Glomerular visceral epithelial cell (primary cell): ENCODE results near the gene KLHL3.
A peak's percentile ranks its signal among the peaks of the same experiment; 100 is the strongest.
"Not testable (repeated sequence)": the region's sequence is repeated elsewhere in the genome, so short reads cannot be mapped to it uniquely, and the experiment has no call there.

ENCODE experiments used
- DNase-seq: peaks from one replicate; pipeline ENCODE4 v3.0.0-alpha.2; 2016; ENCODE audit errors: extremely low spot score

The KLHL3 gene, protein sequence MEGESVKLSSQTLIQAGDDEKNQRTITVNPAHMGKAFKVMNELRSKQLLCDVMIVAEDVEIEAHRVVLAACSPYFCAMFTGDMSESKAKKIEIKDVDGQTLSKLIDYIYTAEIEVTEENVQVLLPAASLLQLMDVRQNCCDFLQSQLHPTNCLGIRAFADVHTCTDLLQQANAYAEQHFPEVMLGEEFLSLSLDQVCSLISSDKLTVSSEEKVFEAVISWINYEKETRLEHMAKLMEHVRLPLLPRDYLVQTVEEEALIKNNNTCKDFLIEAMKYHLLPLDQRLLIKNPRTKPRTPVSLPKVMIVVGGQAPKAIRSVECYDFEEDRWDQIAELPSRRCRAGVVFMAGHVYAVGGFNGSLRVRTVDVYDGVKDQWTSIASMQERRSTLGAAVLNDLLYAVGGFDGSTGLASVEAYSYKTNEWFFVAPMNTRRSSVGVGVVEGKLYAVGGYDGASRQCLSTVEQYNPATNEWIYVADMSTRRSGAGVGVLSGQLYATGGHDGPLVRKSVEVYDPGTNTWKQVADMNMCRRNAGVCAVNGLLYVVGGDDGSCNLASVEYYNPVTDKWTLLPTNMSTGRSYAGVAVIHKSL

DNA sequence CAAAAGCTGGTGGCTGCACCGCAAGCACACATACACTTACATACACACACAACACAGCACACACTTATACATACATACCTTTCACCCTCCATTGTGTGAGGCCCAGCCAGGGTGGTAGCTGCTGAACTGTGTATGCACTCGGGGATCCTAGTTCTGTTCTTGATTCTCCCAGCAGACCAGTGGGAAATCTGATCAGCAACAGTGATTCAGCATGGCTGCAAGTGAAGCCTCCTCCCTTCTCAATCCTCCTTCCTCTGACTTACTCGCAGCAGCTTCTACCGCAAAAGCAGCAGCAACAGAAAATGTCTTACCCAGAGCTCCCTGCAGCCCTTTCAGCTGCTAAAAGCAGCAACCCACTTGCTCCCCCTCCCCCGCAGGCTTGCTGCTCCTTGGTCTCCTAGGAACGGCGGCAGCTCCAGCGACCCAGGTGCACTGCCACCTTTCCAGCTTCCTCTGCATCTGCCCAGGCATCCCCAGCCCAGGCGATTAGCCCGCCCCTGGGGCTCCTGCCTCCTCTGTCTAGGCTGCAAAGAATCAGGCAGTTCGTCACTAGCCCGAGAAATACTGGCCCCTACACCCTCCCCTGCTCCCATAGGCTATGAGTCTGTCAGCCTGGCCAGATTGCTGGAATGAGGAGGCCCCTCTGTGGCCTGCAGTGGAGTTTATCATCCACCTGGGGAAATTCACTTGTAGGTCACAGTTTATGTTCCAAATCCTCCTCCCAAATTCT is at the start of gene KLHL3:
KLHL3 (minus strand) TSS at position 535 of the 730 bp plus-strand sequence; CDS start at position 92, 443 bp downstream.
- peak; percentile 58 for DNase-seq

DNA sequence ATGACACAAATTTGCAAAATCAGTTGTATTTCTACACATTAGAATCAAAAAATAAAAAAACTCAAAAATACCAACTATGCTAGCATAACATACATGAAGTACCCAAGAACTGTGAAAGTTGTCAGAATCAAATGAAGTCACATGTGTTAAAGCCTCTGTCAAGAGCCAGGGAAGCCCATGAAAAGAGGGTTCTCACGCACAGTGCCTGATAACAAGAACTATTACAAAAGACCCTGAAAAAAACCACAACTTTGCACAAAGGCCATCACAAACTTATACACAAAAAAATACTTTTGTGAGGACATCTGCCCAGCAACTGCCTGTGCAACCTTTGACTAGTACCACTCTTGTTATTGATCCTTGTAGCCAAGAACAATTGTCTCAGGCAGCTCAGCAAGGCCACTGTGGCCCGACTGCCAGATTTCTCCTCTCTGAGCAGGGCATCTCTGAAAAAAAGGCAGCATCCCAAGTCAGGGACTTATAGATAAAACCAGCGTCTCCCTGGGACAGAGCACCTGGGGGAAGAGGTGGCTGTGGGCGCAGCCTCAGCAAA is 47.2 kb upstream of the KLHL3 start:
- no peak for DNase-seq

DNA sequence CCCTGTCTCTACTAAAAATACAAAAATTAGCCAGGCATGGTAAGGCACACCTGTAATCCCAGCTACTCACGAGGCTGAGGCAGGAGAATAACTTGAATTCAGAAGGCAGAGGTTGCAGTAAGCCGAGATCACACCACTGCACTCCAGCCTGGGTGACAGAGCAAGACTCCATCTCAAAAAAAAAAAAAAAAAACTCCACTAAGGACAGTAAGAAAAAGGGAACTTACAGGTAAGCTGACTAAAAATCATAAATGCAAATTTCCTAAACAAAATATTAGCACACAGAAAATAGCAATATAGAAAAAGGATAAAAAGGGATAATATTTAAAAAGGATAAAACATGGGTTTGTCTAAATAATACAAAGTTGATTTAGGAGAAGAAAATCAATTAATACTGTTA is 46.2 kb upstream of the KLHL3 start:
- no peak for DNase-seq

DNA sequence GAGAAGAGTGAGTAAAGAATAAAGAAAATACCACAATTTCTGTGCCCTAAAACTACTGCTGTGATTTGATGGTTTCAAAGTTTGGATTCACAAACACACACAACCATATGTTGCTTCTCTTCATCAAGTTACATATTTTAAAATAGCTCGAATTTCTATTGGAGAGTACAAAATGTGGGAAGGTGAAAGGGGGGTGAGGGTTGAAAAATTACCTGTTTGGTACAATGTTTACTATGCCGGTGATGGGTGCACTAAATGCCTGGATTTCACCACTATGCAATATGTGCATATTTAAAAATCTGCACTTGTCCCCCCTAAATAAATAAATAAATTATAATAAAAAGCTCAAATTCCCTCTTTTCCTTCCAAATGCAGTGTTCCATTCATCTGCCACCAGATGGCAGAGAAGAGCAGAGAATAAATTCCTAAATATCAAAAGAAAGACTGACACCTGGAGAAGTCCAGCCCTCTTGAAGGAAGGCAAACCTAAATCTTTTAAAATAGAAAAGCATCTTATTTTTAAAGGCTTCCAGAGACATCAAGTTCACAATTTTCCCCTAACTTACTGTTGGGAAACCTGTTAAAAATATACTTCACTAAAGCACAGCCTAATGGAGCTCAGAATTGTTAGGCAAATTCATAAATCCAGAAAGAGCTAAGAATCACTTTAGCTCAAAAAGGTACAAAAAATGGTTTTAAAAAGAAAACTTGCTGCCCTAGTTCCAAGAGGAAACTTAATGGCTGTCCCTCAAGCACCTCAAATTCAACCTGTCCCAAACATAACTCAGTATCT is 43.1 kb upstream of the KLHL3 start:
- DNase-seq = peak; percentile 56

DNA sequence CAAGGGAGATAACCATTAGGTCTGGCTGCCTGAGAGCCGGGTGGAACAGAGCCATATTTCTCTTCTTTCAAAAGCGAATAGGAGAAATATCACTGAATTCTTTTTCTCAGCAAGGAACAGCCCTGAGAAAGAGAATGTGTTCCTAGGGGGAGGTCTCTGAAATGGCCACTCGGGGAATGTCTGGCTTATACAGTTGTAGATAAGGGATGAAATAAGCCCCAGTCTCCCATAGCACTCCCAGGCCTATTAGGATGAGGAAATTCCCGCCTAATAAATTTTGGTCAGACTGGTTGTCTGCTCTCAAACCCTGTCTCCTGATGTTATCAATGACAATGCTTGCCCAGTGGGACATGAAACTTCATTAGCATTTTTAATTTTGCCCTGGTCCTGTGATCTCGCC is 32.0 kb upstream of the KLHL3 start:
- not testable (repeated sequence) for DNase-seq

DNA sequence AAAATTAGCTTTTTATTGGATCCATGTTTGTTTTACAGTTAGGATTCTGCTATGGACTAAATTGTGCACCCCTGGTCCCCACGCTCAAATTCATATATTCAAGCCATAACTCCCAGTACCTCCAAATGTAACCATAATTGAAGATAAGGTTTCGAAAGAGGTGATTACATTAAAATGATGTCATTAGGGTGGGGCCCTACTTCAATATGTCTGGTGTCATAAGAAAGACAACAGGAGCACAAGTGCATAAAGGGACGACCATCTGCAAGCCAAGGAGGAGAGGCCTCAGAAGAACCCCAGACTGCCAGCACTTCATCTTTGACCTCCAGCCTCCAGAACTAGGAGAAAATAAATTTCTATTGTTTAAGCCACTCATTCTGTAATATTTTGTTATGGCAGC is 25.7 kb upstream of the KLHL3 start:
- no peak for DNase-seq

DNA sequence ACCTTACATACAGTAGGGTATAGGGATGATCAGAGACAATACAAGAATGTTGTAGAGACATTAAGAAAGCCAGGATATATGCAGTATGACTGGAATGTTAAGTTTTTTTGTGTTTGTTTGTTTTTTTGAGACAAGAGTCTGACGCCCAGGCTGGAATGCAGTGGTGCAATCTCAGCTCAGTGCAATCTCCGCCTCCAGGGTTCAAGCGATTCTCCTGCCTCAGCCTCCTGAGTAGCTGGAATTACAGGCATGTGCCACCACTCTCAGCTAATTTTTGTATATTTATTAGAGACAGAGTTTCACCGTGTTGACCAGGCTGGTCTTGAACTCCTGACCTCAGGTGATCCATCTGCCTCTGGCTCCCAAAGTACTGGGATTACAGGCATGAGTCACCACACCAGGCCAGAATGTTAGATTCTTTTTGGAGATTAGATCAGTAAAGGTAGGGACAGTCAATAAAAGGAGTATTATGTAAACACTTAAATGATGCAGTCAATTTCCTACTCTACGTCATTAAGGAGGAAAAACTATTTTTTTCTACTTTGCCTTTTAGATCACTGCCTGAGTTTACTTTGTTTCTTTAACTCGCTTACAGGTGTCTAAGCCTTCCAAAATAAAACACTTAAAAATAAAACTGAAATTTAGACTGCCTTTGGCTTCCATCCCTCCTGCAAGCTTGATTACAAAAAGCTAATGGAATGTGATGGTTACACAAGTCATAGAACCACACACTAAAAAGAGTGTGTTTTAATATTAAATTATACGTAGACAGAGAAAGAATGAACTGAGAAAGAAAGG is 25.0 kb upstream of the KLHL3 start:
- DNase-seq = no peak

DNA sequence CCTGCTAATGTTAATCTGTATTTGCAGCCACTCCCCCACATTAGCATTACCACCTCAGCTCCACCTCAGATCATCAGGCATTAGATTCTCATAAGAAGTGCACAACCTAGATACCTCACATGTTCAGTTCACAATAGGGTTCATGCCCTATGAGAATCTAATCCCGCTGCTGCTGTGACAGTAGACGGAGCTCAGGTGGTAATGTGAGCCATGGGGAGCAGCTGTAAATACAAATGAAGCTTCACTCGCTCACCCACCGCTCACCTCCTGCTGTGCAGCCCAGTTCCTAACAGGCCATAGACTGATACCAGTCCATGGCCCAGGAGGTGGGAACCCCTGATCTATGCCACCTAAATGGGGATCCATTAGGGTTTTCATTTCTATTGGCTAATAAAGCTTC is 24.4 kb upstream of the KLHL3 start:
- DNase-seq = no peak

DNA sequence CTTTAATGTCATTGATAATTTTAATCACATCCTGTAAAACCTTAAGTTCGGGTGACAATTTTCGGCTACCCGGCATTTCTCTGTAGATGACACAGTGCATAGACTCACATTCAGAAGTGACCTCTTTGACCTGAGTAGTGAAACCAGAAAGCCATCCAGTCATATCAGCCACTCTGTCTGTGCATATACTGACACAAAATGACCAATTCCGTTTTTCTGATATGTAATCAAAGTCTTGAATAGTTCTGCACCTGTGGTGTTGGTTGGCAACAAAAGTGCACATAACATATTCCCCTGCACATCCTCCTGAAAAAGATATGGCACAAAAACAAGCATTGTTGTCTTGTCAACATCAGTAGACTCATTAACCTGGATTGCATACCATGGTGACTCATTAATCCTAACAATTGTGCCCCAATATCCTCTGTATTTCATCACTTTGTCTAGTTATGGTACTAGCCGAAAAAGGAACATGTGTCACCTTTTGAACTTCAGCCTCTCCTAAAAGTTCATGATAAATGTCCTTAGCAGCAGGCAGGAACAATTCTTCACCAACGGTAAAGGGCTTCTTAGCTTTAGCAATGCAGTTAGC is 22.9 kb upstream of the KLHL3 start:
- DNase-seq = no peak

DNA sequence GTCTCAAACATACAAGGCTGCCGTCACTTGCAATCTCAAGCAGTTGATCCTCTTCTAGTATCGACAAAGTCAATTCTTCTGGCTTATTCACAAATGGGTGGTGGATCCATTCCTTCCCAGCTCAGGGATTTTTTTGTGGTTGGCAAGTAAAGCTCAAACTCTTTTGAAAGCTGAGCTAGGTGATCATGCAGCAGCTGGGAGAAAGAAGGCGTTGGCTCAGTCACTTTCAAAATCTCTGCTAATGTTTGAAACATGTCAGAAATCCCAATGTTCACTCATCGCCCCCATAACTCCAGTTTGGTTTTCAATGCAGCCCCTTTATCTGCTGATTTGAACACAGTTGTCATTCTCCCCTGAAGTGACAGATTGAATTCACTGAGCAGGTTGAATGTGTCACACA is 22.2 kb upstream of the KLHL3 start:
- DNase-seq = no peak

DNA sequence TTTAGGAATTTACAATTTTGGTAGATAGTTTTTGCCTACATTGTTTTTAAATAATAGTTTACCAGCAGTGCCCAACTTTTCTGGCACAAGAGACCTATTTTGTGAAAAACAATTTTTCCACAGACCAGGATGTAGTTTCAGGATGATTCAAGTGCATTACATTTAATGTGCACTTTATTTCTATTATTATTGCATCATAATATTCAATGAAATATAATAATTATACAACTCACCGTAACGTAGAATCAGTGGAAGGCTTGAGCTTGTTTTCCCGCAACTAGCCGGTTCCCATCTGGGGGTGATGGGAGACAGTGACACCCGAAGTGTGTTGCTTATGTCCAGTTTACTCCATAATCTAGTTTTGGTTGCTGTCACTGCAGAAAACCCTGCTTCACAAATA is 21.7 kb upstream of the KLHL3 start:
- no peak for DNase-seq

DNA sequence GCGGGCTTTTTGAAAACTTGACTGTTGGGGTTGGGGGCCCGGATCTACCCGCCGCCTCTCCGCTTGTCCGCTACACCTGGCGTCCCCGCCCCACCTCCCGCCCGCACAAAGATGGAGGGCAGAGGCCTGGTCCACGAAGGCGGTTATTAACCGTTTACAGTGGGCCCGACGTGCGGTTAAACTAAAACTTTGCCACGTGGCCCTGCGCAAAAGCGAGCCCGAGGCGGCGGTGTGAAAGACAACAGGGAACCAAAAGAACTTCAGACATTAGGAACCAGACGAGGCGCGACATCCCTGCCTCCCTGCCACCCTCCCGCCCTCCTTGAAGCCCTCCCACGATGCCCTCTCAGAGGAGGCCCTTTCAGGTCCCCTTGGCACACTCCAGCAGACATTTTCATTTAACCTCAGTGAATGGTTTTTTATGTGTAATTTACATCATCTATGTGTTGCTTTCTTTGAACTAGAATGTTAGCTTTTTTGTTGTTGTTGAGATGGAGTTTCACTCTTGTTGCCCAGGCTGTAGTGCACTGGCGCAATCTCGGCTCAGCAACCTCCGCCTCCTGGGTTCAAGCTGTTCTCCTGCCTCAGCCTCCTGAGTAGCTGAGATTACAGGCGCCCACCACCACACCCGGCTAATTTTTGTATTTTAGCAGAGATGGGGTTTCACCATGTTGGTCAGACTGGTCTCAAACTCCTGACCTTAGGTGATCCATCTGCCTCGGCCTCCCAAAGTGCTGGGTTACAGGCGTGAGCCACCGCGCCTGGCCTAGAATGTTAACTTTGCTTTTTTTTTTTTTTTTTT is 19.3 kb upstream of the KLHL3 start:
- no peak for DNase-seq

DNA sequence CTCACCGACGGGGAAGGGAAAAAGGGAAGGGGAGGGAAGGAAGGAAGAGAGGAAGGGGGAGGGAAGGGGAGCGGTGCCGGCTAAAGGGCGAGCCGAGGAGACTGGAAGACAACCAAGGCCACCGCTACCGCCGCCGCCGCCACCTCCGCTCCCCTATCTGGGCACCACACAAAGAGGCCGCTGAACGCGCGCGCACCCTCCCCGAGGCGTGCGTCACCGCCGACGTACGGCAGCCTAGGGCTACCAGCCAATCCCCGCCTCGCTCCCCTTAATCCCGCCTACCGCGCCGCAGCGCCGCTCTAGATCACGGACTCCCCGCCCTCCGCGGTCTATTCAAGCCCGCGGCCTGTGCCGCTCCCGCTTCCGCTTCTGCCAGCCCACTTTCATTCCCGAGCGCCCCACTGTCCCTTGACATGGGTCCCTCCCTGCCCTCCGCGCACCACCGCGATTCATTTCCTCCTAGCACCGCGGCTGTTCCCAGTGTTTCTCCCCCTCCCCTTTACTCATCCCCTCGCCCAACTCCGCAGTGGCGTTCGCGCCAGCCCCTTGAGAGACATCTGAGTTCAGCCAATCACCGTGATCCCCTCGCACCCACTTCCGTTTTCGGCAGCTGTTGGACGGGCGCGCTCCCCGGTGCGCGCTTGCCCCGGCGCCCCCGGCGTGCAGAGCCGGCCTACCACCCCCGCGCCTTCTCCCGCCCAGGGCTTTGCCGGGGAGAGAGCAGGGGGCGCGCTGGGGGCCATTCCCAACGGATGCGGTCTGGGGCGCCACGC is 18.5 kb upstream of the KLHL3 start, which contains the start of gene HNRNPA0:
HNRNPA0 (minus strand) TSS at position 176 of the 773 bp plus-strand sequence. CDS start 297 bp downstream, outside the sequence.
- peak; percentile 98 for DNase-seq

DNA sequence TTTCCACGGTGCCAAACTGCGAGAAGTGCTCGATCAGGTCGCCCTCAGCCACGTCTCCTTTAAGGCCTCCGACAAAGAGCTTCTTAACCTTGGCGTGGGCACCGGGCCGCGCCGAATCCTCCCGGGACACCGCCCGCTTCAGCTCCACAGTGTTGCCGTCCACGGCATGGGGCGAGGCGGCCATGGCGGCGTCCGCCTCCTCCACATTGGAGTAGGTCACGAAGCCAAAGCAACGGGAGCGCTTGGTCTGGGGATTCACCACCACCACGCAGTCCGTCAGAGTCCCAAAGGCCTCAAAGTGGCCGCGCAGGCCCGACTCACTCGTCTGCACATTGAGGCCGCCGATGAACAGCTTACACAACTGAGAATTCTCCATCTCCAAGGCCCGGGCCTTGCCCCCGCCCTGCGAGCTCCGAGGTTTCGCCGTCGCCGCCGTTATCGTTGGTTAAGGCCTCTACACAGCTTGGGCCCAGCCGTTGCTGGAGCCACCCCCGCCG is 17.9 kb upstream of the KLHL3 start:
- DNase-seq = no peak

DNA sequence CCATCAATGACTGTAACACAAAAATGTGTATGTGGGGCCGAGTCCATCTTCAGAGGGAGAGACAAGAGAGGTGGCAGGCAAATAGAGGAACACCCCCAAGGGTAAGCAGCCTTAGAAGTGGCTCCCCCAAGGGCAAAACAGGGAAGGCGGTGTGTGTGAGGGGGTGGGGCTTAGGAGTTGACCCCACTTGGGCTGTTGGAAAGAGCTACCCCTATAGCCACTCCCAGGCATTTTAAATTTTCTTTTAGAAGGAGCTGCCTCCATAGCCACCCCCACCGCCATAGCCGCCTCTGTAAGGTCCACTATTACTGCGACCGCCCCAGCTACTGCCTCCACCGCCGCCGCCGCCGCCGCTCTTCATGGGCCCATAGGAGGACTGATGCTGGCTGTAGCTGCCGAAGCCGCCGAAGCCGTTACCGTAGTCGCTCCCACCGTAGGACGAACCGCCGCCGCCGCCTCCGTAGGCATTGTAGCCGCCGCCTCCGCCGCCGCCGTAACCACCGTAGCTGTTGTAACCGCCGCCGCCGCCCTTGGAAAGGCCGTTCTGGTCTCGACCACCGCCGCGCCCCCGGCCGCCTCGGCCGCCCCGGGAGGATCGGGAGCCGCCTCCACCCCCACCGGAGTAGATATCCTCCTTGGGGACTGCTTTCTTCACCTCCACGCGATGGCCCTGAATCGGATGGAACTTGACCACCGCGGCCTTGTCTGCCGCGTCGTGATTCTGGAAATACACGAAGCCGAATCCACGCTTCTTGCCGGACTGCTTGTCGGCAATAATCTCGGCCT is 17.2 kb upstream of the KLHL3 start:
- peak; percentile 49 for DNase-seq

DNA sequence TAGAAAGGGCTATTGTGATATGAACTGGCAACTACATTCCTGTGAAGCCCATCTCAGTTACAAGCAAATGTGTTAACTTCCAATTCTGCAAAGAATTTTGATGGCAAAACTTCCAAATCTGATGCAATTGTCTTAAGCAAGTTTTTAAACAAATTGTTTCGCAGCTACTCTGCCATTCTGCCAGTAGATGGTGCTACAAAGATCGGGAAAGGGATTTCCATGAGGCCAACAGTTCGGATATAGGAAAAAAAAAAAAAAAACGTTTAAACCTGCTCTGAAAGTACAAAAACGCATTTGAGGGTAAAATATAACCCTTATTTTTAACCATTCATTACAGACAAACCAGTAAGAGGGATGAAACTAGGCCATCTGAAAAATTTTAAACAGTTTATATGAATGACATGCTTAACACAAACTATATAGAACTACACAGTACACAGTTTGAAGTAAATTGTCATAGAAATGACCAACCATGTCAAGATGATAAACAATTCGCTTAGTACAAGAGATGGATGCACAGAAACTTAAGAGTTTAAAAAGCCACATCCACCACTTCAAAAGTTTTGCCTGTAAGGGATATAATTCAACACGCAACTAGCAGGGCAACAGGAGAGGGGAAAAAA is 16.1 kb upstream of the KLHL3 start:
- peak; percentile 70 for DNase-seq

DNA sequence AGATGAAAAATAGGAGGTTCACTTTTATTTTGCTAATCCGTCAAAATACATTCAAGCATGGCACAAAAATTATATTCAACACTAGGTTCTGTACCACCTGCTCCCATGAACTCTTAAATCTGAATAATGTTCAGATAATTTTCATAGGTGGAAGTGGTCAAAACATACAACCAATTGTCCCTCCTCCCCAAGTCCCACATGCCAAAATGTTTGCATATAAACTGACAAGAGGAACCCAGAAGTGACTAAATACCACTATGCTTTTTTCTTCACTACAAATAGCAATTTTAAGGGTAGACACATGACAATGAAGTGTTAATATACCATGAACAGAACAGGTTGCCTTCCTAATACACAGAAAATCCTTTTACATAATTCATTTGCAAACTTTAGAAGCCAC is 14.5 kb upstream of the KLHL3 start:
- DNase-seq = no peak
